GM12873 (cell line): Measurements from ENCODE around the gene CHST15.

ENCODE experiments used
- CTCF ChIP-seq: IDR thresholded peaks from 2 replicates; pipeline ENCODE4 v1.5.1; 2012; ENCODE audit warnings: low read depth, mild to moderate bottlenecking, moderate library complexity, low read length, control low read depth; ENCODE audit not compliant: insufficient read depth; ENCODE audit errors: missing control alignments

The CHST15 gene

GRCh38 chr10:123997486-123998196, 95.8 kb downstream of the CHST15 start:
- TF ChIP-seq CTCF, result no peak

GRCh38 chr10:123997013-123997412, 96.4 kb downstream of the CHST15 start:
- TF ChIP-seq CTCF, result no peak

- TF ChIP-seq CTCF, result no peak
Measured at GRCh38 chr10:123996302-123996701, 97.1 kb downstream of the CHST15 start.

- peak; percentile 70 for TF ChIP-seq CTCF
Measured at GRCh38 chr10:123995461-123996131, 97.8 kb downstream of the CHST15 start.

GRCh38 chr10:123995082-123995460, 98.3 kb downstream of the CHST15 start:
- TF ChIP-seq CTCF, result no peak

- TF ChIP-seq CTCF, result peak; percentile 97
Measured at GRCh38 chr10:123994417-123995081, 98.8 kb downstream of the CHST15 start.
